Measurements from ENCODE around the gene SOX2.

DNA sequence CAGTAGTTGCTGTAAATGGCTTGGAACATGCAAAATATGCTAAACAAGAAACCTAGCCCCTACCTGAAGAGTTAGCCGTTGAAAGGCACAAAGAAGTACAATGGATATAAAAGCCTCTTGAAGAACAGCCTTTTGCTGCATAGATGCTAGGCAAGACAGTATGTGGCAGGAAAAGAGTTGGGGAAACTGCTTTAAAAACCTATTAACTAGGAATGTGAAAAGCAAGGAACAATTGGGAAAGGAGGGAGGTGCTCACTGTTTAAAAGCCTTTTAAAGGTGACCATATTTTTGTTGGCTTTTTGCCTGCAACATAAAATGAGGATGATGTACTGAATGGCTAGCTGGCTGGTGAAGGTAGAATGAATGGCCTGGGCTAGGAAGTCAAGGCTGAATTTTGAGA lies 24.5 kb upstream of the SOX2 start:
- TF ChIP-seq POLR2A (IDR thresholded peaks at IDR 0.05): no peak
- TF ChIP-seq, protein P1, sequence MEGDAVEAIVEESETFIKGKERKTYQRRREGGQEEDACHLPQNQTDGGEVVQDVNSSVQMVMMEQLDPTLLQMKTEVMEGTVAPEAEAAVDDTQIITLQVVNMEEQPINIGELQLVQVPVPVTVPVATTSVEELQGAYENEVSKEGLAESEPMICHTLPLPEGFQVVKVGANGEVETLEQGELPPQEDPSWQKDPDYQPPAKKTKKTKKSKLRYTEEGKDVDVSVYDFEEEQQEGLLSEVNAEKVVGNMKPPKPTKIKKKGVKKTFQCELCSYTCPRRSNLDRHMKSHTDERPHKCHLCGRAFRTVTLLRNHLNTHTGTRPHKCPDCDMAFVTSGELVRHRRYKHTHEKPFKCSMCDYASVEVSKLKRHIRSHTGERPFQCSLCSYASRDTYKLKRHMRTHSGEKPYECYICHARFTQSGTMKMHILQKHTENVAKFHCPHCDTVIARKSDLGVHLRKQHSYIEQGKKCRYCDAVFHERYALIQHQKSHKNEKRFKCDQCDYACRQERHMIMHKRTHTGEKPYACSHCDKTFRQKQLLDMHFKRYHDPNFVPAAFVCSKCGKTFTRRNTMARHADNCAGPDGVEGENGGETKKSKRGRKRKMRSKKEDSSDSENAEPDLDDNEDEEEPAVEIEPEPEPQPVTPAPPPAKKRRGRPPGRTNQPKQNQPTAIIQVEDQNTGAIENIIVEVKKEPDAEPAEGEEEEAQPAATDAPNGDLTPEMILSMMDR (IDR thresholded peaks at IDR 0.05): no peak
